HCT116 (cell line): ENCODE results near the gene ARAP1. TPM values are rescaled to one million over a fixed set of nuclear protein-coding genes. Genes with fewer than 3 reads are reported as not detected.

Experiments used
- ATAC-seq: fragments of 200-7000 bp; cut with Tn5 transposase; 2 replicates; pipeline ENCODE4 v1.9.1; 2020; ENCODE audit warnings: mild to moderate bottlenecking, moderate library complexity
- BruUV-seq: library from RNA; stranded (reverse); fragments of 400-500 nt; replicated peaks from 2 replicates; lab custom pipeline; 2021; lab: Mats Ljungman, UMichigan
- CTCF ChIA-PET: fragments of 300-600 bp; sonication (Branson Sonifier 250); formaldehyde crosslinking; loops from one replicate; lab custom pipeline; 2021; ENCODE audit warnings: antibody characterized with exemption; lab: Charles Lee
- POLR2A ChIA-PET: fragments of 300-600, 350-600 bp; sonication (Branson Sonifier 250); formaldehyde crosslinking; loops from one replicate; lab custom pipeline; 2021; ENCODE audit warnings: antibody characterized with exemption; lab: Charles Lee
- RAD21 ChIA-PET, 2 experiments: fragments of 300-600 bp; sonication (Branson Sonifier 250); formaldehyde crosslinking; loops; one replicate each; lab custom pipeline; 2023; ENCODE audit warnings: low total read pairs in 2 of 2; ENCODE audit not compliant: uncharacterized antibody in 2 of 2, unreplicated experiment in 2 of 2, low non-redundant PET in 1 of 2; lab: Charles Lee
- DNase-seq: peaks from one replicate; pipeline ENCODE4 v3.0.0-alpha.2; 2010; ENCODE audit warnings: low read depth, low spot score
- H2AFZ ChIP-seq: fragments of 200-600 bp; shearing (Covaris generic), sonication (generic); 2 replicates; pipeline ENCODE4 v1.6.1; 2017; ENCODE audit warnings: low read depth, mixed run types, mixed read lengths, antibody characterized with exemption, low read length; ENCODE audit not compliant: poor library complexity, severe bottlenecking
- H3K27ac ChIP-seq: 2 replicates; pipeline ENCODE4 v1.5.1; 2012; ENCODE audit warnings: low read depth, low read length
- H3K27me3 ChIP-seq: fragments of 200-600 bp; sonication (generic); 2 replicates; pipeline ENCODE4 v1.6.1; 2016; ENCODE audit warnings: mixed run types, low read length, mixed read lengths; ENCODE audit not compliant: insufficient read depth
- H3K36me3 ChIP-seq, 2 experiments: fragments of 200-500 bp in 1 of 2; fragments of 200-600 bp in 1 of 2; sonication (Bioruptor generic) in 1 of 2; sonication (generic) in 1 of 2; 2 replicates each; pipeline versions ENCODE4 v1.5.1 to v1.6.1; 2014 to 2016; ENCODE audit warnings: low read length in 2 of 2, inconsistent platforms in 1 of 2, mixed read lengths in 1 of 2, mixed run types in 1 of 2; ENCODE audit not compliant: insufficient read depth in 2 of 2, control insufficient read depth in 1 of 2
- H3K4me1 ChIP-seq, 2 experiments: fragments of 200-600 bp in 1 of 2; sonication (generic) in 1 of 2; 2 replicates each; pipeline versions ENCODE4 v1.5.1 to v1.6.1; 2012 to 2017; ENCODE audit warnings: low read length in 2 of 2, inconsistent platforms in 1 of 2, mild to moderate bottlenecking in 1 of 2, mixed read lengths in 1 of 2, mixed run types in 1 of 2, moderate library complexity in 1 of 2; ENCODE audit not compliant: insufficient read depth in 2 of 2, control insufficient read depth in 1 of 2
- H3K4me2 ChIP-seq: fragments of 200-600 bp; sonication (generic); 2 replicates; pipeline ENCODE4 v1.6.1; 2017; ENCODE audit warnings: mixed run types, low read length, mixed read lengths
- H3K4me3 ChIP-seq, 2 experiments: fragments of 200-600 bp in 1 of 2; sonication (generic) in 1 of 2; replicated peaks in 1 of 2; 2 replicates each; pipeline ENCODE4 v1.5.1; 2011 to 2016; ENCODE audit warnings: low read length in 2 of 2, control low read depth in 1 of 2, low read depth in 1 of 2, mild to moderate bottlenecking in 1 of 2, mixed read lengths in 1 of 2, mixed run types in 1 of 2
- H3K79me2 ChIP-seq: fragments of 200-600 bp; sonication (generic); 2 replicates; pipeline ENCODE4 v1.6.1; 2017; ENCODE audit warnings: mild to moderate bottlenecking, mixed run types, low read length, moderate library complexity, mixed read lengths; ENCODE audit not compliant: insufficient read depth
- H3K9ac ChIP-seq: fragments of 200-600 bp; sonication (generic); 2 replicates; pipeline ENCODE4 v1.6.1; 2016; ENCODE audit warnings: low read length, mixed read lengths
- H3K9me2 ChIP-seq: fragments of 200-600 bp; sonication (generic), shearing (Covaris generic); 2 replicates; pipeline ENCODE4 v1.6.1; 2017; ENCODE audit warnings: mixed run types, mild to moderate bottlenecking, moderate library complexity; ENCODE audit not compliant: insufficient read depth
- H3K9me3 ChIP-seq, 2 experiments: fragments of 200-500 bp in 1 of 2; fragments of 200-600 bp in 1 of 2; sonication (Bioruptor generic) in 1 of 2; sonication (generic) in 1 of 2; 2 replicates each; pipeline ENCODE4 v1.6.1; 2014 to 2017; ENCODE audit warnings: low read length in 2 of 2, mixed read lengths in 2 of 2, inconsistent platforms in 1 of 2, low read depth in 1 of 2, mild to moderate bottlenecking in 1 of 2, mixed run types in 1 of 2, moderate library complexity in 1 of 2; ENCODE audit not compliant: control insufficient read depth in 1 of 2, insufficient read depth in 1 of 2
- H4K20me1 ChIP-seq: fragments of 200-600 bp; sonication (generic), shearing (Covaris generic); 2 replicates; pipeline ENCODE4 v1.6.1; 2017; ENCODE audit warnings: mixed run types, mild to moderate bottlenecking, moderate library complexity; ENCODE audit not compliant: insufficient read depth
- ATF3 ChIP-seq: IDR thresholded peaks from 2 replicates; pipeline ENCODE4 v1.6.1; 2012
- CBX3 ChIP-seq: IDR thresholded peaks from 2 replicates; pipeline ENCODE4 v1.6.1; 2012; ENCODE audit warnings: low read depth
- CEBPB ChIP-seq: IDR thresholded peaks from 2 replicates; pipeline ENCODE4 v1.6.1; 2012; ENCODE audit warnings: low read depth
- CTCF ChIP-seq, 3 experiments: fragments of 200-600 bp in 1 of 3; sonication (generic) in 1 of 3; IDR thresholded peaks in 2 of 3; conservative IDR thresholded peaks in 1 of 3; 2 replicates each; pipeline ENCODE4 v1.5.1; 2012 to 2017; ENCODE audit warnings: low read depth in 2 of 3, low read length in 2 of 3, antibody characterized with exemption in 1 of 3, borderline replicate concordance in 1 of 3, control low read depth in 1 of 3, mild to moderate bottlenecking in 1 of 3, mixed read lengths in 1 of 3, mixed run types in 1 of 3, moderate library complexity in 1 of 3; ENCODE audit not compliant: insufficient read depth in 1 of 3
- ELF1 ChIP-seq: IDR thresholded peaks from 2 replicates; pipeline ENCODE4 v1.6.1; 2012; ENCODE audit warnings: low read depth, borderline replicate concordance
- EZH2 ChIP-seq: fragments of 200-600 bp; sonication (generic); IDR thresholded peaks from 2 replicates; pipeline ENCODE4 v1.6.1; 2017; ENCODE audit warnings: antibody characterized with exemption, mixed run types
- EZH2phosphoT487 ChIP-seq: fragments of 200-600 bp; IDR thresholded peaks from 2 replicates; pipeline ENCODE4 v1.6.1; 2018; ENCODE audit warnings: antibody characterized with exemption, borderline replicate concordance
- FOSL1 ChIP-seq: IDR thresholded peaks from 2 replicates; pipeline ENCODE4 v1.6.1; 2012; ENCODE audit warnings: low read depth
- JUND ChIP-seq: IDR thresholded peaks from 2 replicates; pipeline ENCODE4 v1.6.1; 2012
- MAX ChIP-seq: IDR thresholded peaks from 2 replicates; pipeline ENCODE4 v1.6.1; 2012
- POLR2A ChIP-seq: IDR thresholded peaks from 2 replicates; pipeline ENCODE4 v1.7.0; 2011; ENCODE audit warnings: borderline replicate concordance; ENCODE audit not compliant: insufficient read depth, insufficient read length; ENCODE audit errors: extremely low read depth
- POLR2AphosphoS5 ChIP-seq: IDR thresholded peaks from 2 replicates; pipeline ENCODE4 v1.6.1; 2011; ENCODE audit warnings: mild to moderate bottlenecking, low read depth, low read length, moderate library complexity
- RAD21 ChIP-seq: IDR thresholded peaks from 2 replicates; pipeline ENCODE4 v1.6.1; 2012; ENCODE audit warnings: low read depth, mild to moderate bottlenecking
- SIN3A ChIP-seq: IDR thresholded peaks from 2 replicates; pipeline ENCODE4 v1.6.1; 2012; ENCODE audit warnings: low read depth
- SP1 ChIP-seq: IDR thresholded peaks from 2 replicates; pipeline ENCODE4 v1.6.1; 2012; ENCODE audit warnings: low read depth
- SRF ChIP-seq: IDR thresholded peaks from 2 replicates; pipeline ENCODE4 v1.6.1; 2012; ENCODE audit warnings: low read depth
- TCF7L2 ChIP-seq: IDR thresholded peaks from 2 replicates; pipeline ENCODE4 v1.7.0; 2011; ENCODE audit warnings: borderline replicate concordance, inconsistent platforms; ENCODE audit not compliant: insufficient read depth, insufficient read length; ENCODE audit errors: extremely low read depth
- YY1 ChIP-seq: IDR thresholded peaks from 2 replicates; pipeline ENCODE4 v1.6.1; 2011; ENCODE audit warnings: low read length, low read depth, moderate library complexity, mild to moderate bottlenecking; ENCODE audit not compliant: insufficient replicate concordance; ENCODE audit errors: extremely low read depth
- ZFX ChIP-seq: fragments of 450-650 bp; IDR thresholded peaks from 2 replicates; pipeline ENCODE4 v1.6.1; 2017
- intact Hi-C: fragments of 100-400 bp; cut with micrococcal nuclease; formaldehyde crosslinking; loops from 2 replicates; pipeline ENCODE4 v1.10.0; 2022
- total RNA-seq: library from RNA; stranded (reverse); gene quantifications from one replicate; pipeline ENCODE4 v1.2.1, GENCODE V29; 2021; ENCODE audit not compliant: unreplicated experiment
- TF ChIP-seq, protein P1 (sequence below): IDR thresholded peaks from 2 replicates; pipeline ENCODE4 v1.6.1; 2012; ENCODE audit warnings: low read depth

The ARAP1 gene
- total RNA-seq, 1 experiment from 2014 or later = 57.4 TPM

GRCh38 chr11:72657411-72658100 lies 94.7 kb downstream of the ARAP1 start:
- no peaks in the 10 kb centered on the region for H3K36me3 ChIP-seq
- DNase-seq (no peak), ATAC-seq (no peak)
- H3K27me3 ChIP-seq = no peaks in the 10 kb centered on the region
- H3K9me3 ChIP-seq = no peaks in the 10 kb centered on the region
- ChIA-PET POLR2A (no interaction called here), RAD21 (no interaction called here), CTCF (interaction anchor here (3.4 kb wide), 1 partner anchor 27 kb away, joined by 12 read pairs; no protein-coding TSS in a partner anchor)
- H3K9me2 ChIP-seq = no peaks in the 10 kb centered on the region
- no peak overlapping the region for H3K4me3 ChIP-seq
- no peaks in the 10 kb centered on the region for H3K79me2 ChIP-seq
- no peaks in the 10 kb centered on the region for H4K20me1 ChIP-seq
- H3K4me1 ChIP-seq = peaks cover 0 to 6% of the 10 kb centered on the region in 2 experiments; a peak in 2 of 4 replicates
- H3K27ac ChIP-seq = no peak overlapping the region
- TF ChIP-seq SIN3A = no peak
- TF ChIP-seq ZFX = no peak
- TF ChIP-seq CEBPB = no peak
- no peak for TF ChIP-seq SP1
- no peak for TF ChIP-seq POLR2AphosphoS5
- TF ChIP-seq JUND = no peak
- no peak for TF ChIP-seq TCF7L2
- TF ChIP-seq SRF = no peak
- no peak for TF ChIP-seq MAX
- TF ChIP-seq YY1 = no peak
- no peak for TF ChIP-seq EZH2phosphoT487
- TF ChIP-seq POLR2A = no peak
- TF ChIP-seq, protein P1, sequence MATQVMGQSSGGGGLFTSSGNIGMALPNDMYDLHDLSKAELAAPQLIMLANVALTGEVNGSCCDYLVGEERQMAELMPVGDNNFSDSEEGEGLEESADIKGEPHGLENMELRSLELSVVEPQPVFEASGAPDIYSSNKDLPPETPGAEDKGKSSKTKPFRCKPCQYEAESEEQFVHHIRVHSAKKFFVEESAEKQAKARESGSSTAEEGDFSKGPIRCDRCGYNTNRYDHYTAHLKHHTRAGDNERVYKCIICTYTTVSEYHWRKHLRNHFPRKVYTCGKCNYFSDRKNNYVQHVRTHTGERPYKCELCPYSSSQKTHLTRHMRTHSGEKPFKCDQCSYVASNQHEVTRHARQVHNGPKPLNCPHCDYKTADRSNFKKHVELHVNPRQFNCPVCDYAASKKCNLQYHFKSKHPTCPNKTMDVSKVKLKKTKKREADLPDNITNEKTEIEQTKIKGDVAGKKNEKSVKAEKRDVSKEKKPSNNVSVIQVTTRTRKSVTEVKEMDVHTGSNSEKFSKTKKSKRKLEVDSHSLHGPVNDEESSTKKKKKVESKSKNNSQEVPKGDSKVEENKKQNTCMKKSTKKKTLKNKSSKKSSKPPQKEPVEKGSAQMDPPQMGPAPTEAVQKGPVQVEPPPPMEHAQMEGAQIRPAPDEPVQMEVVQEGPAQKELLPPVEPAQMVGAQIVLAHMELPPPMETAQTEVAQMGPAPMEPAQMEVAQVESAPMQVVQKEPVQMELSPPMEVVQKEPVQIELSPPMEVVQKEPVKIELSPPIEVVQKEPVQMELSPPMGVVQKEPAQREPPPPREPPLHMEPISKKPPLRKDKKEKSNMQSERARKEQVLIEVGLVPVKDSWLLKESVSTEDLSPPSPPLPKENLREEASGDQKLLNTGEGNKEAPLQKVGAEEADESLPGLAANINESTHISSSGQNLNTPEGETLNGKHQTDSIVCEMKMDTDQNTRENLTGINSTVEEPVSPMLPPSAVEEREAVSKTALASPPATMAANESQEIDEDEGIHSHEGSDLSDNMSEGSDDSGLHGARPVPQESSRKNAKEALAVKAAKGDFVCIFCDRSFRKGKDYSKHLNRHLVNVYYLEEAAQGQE = no peak
- no peak for TF ChIP-seq CBX3
- no peak for TF ChIP-seq ATF3
- no peak for TF ChIP-seq RAD21
- no peak for TF ChIP-seq ELF1
- TF ChIP-seq EZH2 = no peak
- no peak for TF ChIP-seq CTCF (IDR thresholded peaks at IDR 0.05 in 2 of 3, conservative IDR thresholded peaks at IDR 0.05 in 1 of 3; ENCODE audit: borderline replicate concordance in 1 of 3, insufficient read depth in 1 of 3, low read depth in 2 of 3, low read length in 2 of 3)
- no peak for TF ChIP-seq FOSL1
- no peak overlapping the region for H2AFZ ChIP-seq
- intact Hi-C loops = no loop called here
- H3K9ac ChIP-seq = no peak overlapping the region
- no TSS peak for BruUV-seq
- no peak overlapping the region for H3K4me2 ChIP-seq
